ENCODE results near the gene ZFYVE1.
"Not testable (repeated sequence)": the region's sequence is repeated elsewhere in the genome, so short reads cannot be mapped to it uniquely, and the experiment has no call there.

DNA sequence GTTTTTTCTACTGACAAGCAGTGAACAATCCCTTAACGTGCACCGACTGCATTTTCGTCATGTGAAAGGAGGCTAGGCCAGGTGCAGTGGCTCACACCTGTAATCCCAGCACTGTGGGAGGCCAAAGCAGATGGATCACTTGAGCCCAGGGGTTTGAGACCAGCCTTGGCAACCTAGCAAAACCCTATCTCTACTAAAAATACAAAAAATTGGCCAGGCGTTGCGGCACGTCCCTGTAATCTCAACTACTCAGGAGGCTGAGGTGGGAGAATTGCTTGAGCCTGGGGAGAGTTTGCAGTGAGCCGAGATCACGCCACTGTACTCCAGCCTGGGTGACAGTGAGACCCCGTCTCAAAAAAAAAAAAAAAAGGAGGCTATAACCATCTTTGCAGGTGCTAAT lies 22.3 kb downstream of the ZFYVE1 start:
- TF ChIP-seq POLR2AphosphoS5 (IDR thresholded peaks at IDR 0.05; ENCODE audit: low read depth), result not testable (repeated sequence)
- TF ChIP-seq, protein P1, sequence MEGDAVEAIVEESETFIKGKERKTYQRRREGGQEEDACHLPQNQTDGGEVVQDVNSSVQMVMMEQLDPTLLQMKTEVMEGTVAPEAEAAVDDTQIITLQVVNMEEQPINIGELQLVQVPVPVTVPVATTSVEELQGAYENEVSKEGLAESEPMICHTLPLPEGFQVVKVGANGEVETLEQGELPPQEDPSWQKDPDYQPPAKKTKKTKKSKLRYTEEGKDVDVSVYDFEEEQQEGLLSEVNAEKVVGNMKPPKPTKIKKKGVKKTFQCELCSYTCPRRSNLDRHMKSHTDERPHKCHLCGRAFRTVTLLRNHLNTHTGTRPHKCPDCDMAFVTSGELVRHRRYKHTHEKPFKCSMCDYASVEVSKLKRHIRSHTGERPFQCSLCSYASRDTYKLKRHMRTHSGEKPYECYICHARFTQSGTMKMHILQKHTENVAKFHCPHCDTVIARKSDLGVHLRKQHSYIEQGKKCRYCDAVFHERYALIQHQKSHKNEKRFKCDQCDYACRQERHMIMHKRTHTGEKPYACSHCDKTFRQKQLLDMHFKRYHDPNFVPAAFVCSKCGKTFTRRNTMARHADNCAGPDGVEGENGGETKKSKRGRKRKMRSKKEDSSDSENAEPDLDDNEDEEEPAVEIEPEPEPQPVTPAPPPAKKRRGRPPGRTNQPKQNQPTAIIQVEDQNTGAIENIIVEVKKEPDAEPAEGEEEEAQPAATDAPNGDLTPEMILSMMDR (IDR thresholded peaks at IDR 0.05; ENCODE audit: insufficient read depth, low read length), result not testable (repeated sequence)

Data from HL-60 (cell line).